GM12892 (cell line): Measurements from ENCODE around the gene HOXB6.

ENCODE experiments used
- POLR2A ChIP-seq: IDR thresholded peaks from 2 replicates; pipeline ENCODE4 v1.6.1; 2011; ENCODE audit warnings: low read depth, low read length, control low read depth
- POLR2AphosphoS5 ChIP-seq: IDR thresholded peaks from 2 replicates; pipeline ENCODE4 v1.6.1; 2011; ENCODE audit warnings: low read depth, low read length, control low read depth
- TAF1 ChIP-seq: IDR thresholded peaks from 2 replicates; pipeline ENCODE4 v1.6.1; 2011; ENCODE audit warnings: low read depth, mild to moderate bottlenecking, control low read depth, low read length, borderline replicate concordance

DNA sequence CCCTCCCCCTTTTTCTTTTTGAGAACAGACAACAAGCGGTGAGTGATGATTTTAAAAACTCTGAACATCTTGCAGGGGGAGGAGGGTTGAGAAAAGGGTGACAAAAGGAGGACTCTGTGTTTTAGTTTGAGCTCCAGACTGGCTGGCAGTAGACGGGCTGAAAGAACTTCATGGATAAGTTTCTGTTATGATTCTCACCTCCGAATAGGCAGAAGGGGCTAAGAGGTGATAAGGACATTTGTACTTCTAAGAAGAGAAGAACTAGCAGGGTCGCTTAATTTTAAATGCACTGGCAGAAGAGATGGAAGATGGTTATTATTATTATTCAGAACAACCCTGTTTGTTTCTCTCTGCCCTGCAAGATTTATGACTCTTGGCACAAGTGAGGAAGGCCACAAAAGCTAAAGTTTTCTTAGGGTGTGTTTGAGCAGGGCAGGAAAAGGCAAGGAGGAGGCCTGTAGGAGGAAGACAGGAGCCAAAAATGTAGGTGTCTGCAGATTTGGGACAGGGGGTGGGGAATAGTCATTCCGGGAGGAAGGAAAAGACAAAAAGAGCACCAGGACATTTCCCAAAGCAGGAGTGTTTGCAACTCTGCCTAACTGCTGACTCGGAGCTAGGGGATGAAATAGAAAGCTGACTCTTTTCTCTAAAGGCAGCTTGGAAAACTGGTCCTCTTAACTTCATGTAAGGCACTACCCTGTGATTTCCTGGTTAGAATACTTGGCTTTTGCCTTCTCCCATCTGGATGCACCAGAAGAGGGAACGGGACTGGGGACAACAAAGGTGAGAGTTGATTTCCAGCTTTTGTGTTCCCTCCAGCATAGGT, 48.0 kb downstream of the HOXB6 start:
- TF ChIP-seq POLR2A (no peak), POLR2AphosphoS5 (no peak), TAF1 (no peak)
